ENCODE results near the gene CRB1. TPM values are rescaled to one million over a fixed set of nuclear protein-coding genes. Genes with fewer than 3 reads are reported as not detected.

The CRB1 gene
- total and polyA plus RNA-seq, 2 experiments from 2014 or later: 0.27 to 0.56 TPM

DNA sequence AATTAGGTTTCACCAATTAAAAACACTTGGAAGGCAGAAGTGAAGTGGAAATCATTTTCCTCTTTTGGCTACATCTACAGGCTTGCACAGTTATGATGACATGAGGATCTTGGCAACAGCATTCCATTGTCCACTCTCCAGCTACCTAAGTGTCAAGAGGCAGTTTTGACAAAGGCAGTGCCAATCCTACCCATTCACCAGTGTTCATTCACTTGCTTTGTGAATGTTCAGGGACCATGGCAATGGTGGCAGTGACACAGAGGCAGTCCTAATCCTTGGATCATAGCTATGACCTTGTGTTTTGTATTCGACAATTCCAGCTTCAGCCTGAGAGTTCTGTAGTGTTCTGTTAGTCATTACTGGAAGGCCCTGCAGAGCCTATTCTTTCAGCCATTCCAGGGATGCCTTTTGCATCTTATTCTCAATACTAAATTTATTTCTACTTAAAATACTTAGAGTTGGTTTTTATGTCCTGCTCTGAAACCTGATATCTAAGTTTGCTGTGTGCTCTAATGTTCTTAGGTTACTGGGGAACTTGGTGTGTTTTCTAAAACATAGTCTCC, 36.7 kb downstream of the CRB1 start:
- Mint-ChIP-seq H3K27me3 (ENCODE audit: insufficient read depth, low read depth, poor library complexity) (peaks cover 2% of the 10 kb centered on the region), H3K4me1 (0 out of 3 replicates have a peak, but pooled peaks cover 2% of the 10 kb centered on the region), H3K4me3 (no peak overlapping the region)

More for the DNA sequence above, 36.7 kb downstream of the CRB1 start:
- DNase-seq (ENCODE audit: low spot score) (no peak), ATAC-seq (no peak)
- Mint-ChIP-seq H3K9me3 (no peaks in the 10 kb centered on the region), H3K36me3 (ENCODE audit: low read depth) (no peaks in the 10 kb centered on the region), H3K27ac (no peak overlapping the region)
- H4K20me1 ChIP-seq (replicated peaks; ENCODE audit: insufficient read depth): no peaks in the 10 kb centered on the region; the same call in 1 of the 2 replicates
- no peak overlapping the region for H3K4me3 ChIP-seq
- TF ChIP-seq, protein P1, sequence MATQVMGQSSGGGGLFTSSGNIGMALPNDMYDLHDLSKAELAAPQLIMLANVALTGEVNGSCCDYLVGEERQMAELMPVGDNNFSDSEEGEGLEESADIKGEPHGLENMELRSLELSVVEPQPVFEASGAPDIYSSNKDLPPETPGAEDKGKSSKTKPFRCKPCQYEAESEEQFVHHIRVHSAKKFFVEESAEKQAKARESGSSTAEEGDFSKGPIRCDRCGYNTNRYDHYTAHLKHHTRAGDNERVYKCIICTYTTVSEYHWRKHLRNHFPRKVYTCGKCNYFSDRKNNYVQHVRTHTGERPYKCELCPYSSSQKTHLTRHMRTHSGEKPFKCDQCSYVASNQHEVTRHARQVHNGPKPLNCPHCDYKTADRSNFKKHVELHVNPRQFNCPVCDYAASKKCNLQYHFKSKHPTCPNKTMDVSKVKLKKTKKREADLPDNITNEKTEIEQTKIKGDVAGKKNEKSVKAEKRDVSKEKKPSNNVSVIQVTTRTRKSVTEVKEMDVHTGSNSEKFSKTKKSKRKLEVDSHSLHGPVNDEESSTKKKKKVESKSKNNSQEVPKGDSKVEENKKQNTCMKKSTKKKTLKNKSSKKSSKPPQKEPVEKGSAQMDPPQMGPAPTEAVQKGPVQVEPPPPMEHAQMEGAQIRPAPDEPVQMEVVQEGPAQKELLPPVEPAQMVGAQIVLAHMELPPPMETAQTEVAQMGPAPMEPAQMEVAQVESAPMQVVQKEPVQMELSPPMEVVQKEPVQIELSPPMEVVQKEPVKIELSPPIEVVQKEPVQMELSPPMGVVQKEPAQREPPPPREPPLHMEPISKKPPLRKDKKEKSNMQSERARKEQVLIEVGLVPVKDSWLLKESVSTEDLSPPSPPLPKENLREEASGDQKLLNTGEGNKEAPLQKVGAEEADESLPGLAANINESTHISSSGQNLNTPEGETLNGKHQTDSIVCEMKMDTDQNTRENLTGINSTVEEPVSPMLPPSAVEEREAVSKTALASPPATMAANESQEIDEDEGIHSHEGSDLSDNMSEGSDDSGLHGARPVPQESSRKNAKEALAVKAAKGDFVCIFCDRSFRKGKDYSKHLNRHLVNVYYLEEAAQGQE (IDR thresholded peaks at IDR 0.05; ENCODE audit: unreplicated experiment): no peak
- TF ChIP-seq, protein P2, sequence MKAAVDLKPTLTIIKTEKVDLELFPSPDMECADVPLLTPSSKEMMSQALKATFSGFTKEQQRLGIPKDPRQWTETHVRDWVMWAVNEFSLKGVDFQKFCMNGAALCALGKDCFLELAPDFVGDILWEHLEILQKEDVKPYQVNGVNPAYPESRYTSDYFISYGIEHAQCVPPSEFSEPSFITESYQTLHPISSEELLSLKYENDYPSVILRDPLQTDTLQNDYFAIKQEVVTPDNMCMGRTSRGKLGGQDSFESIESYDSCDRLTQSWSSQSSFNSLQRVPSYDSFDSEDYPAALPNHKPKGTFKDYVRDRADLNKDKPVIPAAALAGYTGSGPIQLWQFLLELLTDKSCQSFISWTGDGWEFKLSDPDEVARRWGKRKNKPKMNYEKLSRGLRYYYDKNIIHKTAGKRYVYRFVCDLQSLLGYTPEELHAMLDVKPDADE (IDR thresholded peaks at IDR 0.05): no peak
- no peak for TF ChIP-seq STAT1 (IDR thresholded peaks at IDR 0.05; ENCODE audit: unreplicated experiment)
- TF ChIP-seq ZNF331 (CRISPR knock-in tag; IDR thresholded peaks at IDR 0.05; ENCODE audit: low read depth): no peak
- TF ChIP-seq POLR2AphosphoS5 (IDR thresholded peaks at IDR 0.05; ENCODE audit: low read depth): no peak
- no peak for TF ChIP-seq CREB1 (CRISPR knock-in tag; IDR thresholded peaks at IDR 0.05; ENCODE audit: low read depth)
- no peak for TF ChIP-seq ZNF114 (CRISPR knock-in tag; IDR thresholded peaks at IDR 0.05)
- TF ChIP-seq, protein P3, sequence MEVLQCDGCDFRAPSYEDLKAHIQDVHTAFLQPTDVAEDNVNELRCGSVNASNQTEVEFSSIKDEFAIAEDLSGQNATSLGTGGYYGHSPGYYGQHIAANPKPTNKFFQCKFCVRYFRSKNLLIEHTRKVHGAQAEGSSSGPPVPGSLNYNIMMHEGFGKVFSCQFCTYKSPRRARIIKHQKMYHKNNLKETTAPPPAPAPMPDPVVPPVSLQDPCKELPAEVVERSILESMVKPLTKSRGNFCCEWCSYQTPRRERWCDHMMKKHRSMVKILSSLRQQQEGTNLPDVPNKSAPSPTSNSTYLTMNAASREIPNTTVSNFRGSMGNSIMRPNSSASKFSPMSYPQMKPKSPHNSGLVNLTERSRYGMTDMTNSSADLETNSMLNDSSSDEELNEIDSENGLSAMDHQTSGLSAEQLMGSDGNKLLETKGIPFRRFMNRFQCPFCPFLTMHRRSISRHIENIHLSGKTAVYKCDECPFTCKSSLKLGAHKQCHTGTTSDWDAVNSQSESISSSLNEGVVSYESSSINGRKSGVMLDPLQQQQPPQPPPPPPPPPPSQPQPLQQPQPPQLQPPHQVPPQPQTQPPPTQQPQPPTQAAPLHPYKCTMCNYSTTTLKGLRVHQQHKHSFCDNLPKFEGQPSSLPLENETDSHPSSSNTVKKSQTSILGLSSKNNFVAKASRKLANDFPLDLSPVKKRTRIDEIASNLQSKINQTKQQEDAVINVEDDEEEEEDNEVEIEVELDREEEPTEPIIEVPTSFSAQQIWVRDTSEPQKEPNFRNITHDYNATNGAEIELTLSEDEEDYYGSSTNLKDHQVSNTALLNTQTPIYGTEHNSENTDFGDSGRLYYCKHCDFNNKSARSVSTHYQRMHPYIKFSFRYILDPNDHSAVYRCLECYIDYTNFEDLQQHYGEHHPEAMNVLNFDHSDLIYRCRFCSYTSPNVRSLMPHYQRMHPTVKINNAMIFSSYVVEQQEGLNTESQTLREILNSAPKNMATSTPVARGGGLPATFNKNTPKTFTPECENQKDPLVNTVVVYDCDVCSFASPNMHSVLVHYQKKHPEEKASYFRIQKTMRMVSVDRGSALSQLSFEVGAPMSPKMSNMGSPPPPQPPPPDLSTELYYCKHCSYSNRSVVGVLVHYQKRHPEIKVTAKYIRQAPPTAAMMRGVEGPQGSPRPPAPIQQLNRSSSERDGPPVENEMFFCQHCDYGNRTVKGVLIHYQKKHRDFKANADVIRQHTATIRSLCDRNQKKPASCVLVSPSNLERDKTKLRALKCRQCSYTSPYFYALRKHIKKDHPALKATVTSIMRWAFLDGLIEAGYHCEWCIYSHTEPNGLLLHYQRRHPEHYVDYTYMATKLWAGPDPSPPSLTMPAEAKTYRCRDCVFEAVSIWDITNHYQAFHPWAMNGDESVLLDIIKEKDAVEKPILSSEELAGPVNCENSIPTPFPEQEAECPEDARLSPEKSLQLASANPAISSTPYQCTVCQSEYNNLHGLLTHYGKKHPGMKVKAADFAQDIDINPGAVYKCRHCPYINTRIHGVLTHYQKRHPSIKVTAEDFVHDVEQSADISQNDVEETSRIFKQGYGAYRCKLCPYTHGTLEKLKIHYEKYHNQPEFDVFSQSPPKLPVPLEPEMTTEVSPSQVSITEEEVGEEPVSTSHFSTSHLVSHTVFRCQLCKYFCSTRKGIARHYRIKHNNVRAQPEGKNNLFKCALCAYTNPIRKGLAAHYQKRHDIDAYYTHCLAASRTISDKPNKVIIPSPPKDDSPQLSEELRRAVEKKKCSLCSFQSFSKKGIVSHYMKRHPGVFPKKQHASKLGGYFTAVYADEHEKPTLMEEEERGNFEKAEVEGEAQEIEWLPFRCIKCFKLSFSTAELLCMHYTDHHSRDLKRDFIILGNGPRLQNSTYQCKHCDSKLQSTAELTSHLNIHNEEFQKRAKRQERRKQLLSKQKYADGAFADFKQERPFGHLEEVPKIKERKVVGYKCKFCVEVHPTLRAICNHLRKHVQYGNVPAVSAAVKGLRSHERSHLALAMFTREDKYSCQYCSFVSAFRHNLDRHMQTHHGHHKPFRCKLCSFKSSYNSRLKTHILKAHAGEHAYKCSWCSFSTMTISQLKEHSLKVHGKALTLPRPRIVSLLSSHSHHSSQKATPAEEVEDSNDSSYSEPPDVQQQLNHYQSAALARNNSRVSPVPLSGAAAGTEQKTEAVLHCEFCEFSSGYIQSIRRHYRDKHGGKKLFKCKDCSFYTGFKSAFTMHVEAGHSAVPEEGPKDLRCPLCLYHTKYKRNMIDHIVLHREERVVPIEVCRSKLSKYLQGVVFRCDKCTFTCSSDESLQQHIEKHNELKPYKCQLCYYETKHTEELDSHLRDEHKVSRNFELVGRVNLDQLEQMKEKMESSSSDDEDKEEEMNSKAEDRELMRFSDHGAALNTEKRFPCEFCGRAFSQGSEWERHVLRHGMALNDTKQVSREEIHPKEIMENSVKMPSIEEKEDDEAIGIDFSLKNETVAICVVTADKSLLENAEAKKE (CRISPR knock-in tag; IDR thresholded peaks at IDR 0.05): no peak
- TF ChIP-seq, protein P4, sequence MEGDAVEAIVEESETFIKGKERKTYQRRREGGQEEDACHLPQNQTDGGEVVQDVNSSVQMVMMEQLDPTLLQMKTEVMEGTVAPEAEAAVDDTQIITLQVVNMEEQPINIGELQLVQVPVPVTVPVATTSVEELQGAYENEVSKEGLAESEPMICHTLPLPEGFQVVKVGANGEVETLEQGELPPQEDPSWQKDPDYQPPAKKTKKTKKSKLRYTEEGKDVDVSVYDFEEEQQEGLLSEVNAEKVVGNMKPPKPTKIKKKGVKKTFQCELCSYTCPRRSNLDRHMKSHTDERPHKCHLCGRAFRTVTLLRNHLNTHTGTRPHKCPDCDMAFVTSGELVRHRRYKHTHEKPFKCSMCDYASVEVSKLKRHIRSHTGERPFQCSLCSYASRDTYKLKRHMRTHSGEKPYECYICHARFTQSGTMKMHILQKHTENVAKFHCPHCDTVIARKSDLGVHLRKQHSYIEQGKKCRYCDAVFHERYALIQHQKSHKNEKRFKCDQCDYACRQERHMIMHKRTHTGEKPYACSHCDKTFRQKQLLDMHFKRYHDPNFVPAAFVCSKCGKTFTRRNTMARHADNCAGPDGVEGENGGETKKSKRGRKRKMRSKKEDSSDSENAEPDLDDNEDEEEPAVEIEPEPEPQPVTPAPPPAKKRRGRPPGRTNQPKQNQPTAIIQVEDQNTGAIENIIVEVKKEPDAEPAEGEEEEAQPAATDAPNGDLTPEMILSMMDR (conservative IDR thresholded peaks at IDR 0.05; ENCODE audit: low read depth in 2 of 2): no peak
- TF ChIP-seq NANOG (IDR thresholded peaks at IDR 0.05; ENCODE audit: borderline replicate concordance): no peak
- no peak for TF ChIP-seq EZH2 (IDR thresholded peaks at IDR 0.05; ENCODE audit: low read depth, unreplicated experiment)
- no peak for TF ChIP-seq JUNB (IDR thresholded peaks at IDR 0.05; ENCODE audit: unreplicated experiment)
- no peak for TF ChIP-seq EZH2phosphoT487 (IDR thresholded peaks at IDR 0.05; ENCODE audit: unreplicated experiment)
- no peak overlapping the region for H3K27ac ChIP-seq (ENCODE audit: low read depth)
- H3K79me2 ChIP-seq (replicated peaks; ENCODE audit: insufficient read depth): no peaks in the 10 kb centered on the region
- no peaks in the 10 kb centered on the region for H3K9me2 ChIP-seq (ENCODE audit: insufficient read depth)
- H3K4me1 ChIP-seq (ENCODE audit: insufficient read depth): no peaks in the 10 kb centered on the region
- no peaks in the 10 kb centered on the region for H3K36me3 ChIP-seq (ENCODE audit: insufficient read depth)
- no peak overlapping the region for H2AFZ ChIP-seq
- H3F3A ChIP-seq (replicated peaks; ENCODE audit: low read depth): no peaks in the 10 kb centered on the region
- no peak overlapping the region for H3K4me2 ChIP-seq
- H3K27me3 ChIP-seq (ENCODE audit: insufficient read depth): no peaks in the 10 kb centered on the region
